NB4 (cell line): Measurements from ENCODE around the gene TMEM187.
"Not testable (repeated sequence)": the region's sequence is repeated elsewhere in the genome, so short reads cannot be mapped to it uniquely, and the experiment has no call there.

ENCODE experiments used
- DNase-seq: peaks from one replicate; pipeline ENCODE4 v3.0.0; 2010; ENCODE audit warnings: low read depth
- H3K4me3 ChIP-seq: one replicate; pipeline ENCODE4 v1.5.1; 2011; ENCODE audit warnings: mild to moderate bottlenecking, low read depth, low read length, moderate library complexity
- CTCF ChIP-seq: IDR thresholded peaks from one replicate; pipeline ENCODE4 v1.5.1; 2012; ENCODE audit warnings: low read depth, low read length
- MAX ChIP-seq: IDR thresholded peaks from 2 replicates; pipeline ENCODE4 v1.6.1; 2011; ENCODE audit warnings: low read depth, low read length
- MYC ChIP-seq: IDR thresholded peaks from 2 replicates; pipeline ENCODE4 v1.6.1; 2011; ENCODE audit warnings: low read depth, low read length
- POLR2A ChIP-seq: IDR thresholded peaks from 2 replicates; pipeline ENCODE4 v1.6.1; 2011; ENCODE audit warnings: mild to moderate bottlenecking; ENCODE audit not compliant: insufficient read length; ENCODE audit errors: extremely low read depth

Gene TMEM187

GRCh38 chrX:153991013-153991580, 18.5 kb downstream of the TMEM187 start:
- DNase-seq, result no peak
- no peak overlapping the region for H3K4me3 ChIP-seq
- TF ChIP-seq MYC, result no peak
- no peak for TF ChIP-seq CTCF
- no peak for TF ChIP-seq POLR2A

GRCh38 chrX:153992180-153992579, 19.6 kb downstream of the TMEM187 start:
- no peak overlapping the region for H3K4me3 ChIP-seq
- DNase-seq, result peak; percentile 27
- no peak for TF ChIP-seq CTCF
- TF ChIP-seq POLR2A, result no peak
- TF ChIP-seq MYC, result no peak
- TF ChIP-seq MAX, result no peak

- TF ChIP-seq MAX (no peak), MYC (no peak), POLR2A (no peak), CTCF (no peak)
- no peak for DNase-seq
- no peak overlapping the region for H3K4me3 ChIP-seq
Measured at GRCh38 chrX:153993079-153993478, 20.5 kb downstream of the TMEM187 start.

GRCh38 chrX:153993978-153994377, 21.4 kb downstream of the TMEM187 start:
- no peak overlapping the region for H3K4me3 ChIP-seq
- DNase-seq, result no peak
- TF ChIP-seq POLR2A (no peak), CTCF (no peak), MAX (no peak), MYC (no peak)

- DNase-seq, H3K4me3 ChIP-seq: not testable (repeated sequence)
Measured at GRCh38 chrX:153994398-153994797, 21.8 kb downstream of the TMEM187 start.

- TF ChIP-seq MYC, result no peak
- TF ChIP-seq POLR2A, result no peak
- TF ChIP-seq MAX, result no peak
- TF ChIP-seq CTCF, result no peak
- H3K4me3 ChIP-seq, result no peak overlapping the region
- no peak for DNase-seq
Measured at GRCh38 chrX:153995504-153995903, 22.9 kb downstream of the TMEM187 start.
